ENCODE data around the gene TBC1D5.

TBC1D5 gene

DNA sequence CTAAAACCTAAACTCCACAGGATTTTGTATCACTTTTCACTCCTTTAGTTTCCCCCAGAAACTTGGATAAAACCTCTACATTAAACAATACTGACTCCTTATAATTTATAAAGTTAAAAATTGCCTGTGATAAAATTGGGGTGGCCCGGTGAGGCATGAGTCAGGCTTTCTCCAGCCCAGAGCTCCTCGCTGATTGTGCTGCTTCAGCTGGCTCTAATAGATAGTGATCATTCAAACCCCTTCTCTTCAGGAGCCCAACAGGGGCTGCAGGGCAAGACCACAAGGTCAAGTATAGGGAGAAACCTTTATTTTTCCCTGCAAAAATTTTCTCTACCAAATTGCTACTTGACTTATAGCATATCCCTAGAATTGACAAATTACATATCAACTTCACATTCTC, 549.4 kb downstream of the TBC1D5 start:
- no peak overlapping the region for H3K4me3 ChIP-seq (ENCODE audit: low read depth, low read length)
- TF ChIP-seq, protein P1, sequence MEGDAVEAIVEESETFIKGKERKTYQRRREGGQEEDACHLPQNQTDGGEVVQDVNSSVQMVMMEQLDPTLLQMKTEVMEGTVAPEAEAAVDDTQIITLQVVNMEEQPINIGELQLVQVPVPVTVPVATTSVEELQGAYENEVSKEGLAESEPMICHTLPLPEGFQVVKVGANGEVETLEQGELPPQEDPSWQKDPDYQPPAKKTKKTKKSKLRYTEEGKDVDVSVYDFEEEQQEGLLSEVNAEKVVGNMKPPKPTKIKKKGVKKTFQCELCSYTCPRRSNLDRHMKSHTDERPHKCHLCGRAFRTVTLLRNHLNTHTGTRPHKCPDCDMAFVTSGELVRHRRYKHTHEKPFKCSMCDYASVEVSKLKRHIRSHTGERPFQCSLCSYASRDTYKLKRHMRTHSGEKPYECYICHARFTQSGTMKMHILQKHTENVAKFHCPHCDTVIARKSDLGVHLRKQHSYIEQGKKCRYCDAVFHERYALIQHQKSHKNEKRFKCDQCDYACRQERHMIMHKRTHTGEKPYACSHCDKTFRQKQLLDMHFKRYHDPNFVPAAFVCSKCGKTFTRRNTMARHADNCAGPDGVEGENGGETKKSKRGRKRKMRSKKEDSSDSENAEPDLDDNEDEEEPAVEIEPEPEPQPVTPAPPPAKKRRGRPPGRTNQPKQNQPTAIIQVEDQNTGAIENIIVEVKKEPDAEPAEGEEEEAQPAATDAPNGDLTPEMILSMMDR (IDR thresholded peaks at IDR 0.05; ENCODE audit: borderline replicate concordance, insufficient read depth, low read depth, low read length): no peak

DNA sequence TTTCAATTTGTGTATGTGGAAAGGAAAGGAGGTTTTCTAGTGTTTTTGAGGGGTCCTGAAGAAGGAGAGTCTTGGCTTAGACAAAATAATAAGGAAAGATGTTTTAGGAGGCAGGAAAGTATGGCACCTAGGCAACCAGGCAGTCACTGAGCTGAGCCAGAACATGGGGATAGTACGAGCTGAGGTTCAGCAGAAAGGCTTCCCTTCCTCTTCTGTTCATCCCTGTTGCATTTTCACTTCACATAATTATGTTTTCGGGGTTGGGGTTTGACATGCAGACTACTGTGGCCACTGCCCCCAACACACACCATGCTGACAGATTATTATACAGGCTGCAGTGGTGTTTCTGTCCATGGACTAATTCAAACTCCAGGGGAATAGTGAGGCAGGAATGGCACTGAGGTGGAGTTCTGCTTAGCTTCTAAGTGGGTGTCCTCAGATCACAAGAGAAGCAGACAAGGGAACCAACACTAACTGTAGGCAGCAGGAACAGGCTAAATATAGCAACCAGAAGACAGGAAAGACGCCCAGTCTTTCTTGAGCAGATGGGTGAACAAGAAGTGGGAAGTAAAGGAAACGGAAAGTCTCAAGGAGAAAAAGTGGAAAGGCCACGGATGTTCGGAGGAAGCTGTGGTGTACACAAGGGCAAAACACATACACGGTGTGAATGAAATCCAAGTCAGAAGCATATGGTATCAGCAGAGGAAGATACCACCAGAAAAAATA, 551.9 kb downstream of the TBC1D5 start:
- no peak overlapping the region for H3K4me3 ChIP-seq (ENCODE audit: low read depth, low read length)
- TF ChIP-seq, protein P1 (IDR thresholded peaks at IDR 0.05; ENCODE audit: borderline replicate concordance, insufficient read depth, low read depth, low read length): no peak

DNA sequence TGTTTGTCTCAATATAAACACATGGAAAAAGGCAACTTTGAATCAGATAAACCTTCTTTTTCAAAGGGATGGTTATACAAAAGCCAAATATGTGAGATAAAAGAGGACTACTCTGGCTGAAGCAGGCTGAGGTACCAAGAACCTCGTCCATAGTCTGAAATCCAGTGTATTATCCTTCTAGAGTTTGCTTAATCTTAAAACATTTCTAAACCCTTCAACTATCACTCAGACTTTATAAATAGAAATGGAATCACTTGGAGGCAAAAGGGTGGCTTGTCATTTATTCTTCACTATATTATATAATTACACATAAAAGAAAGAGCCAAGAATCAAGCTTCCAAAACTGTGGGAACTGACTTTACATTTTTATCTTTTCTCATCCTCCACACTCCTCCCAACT, 554.1 kb downstream of the TBC1D5 start:
- no peak overlapping the region for H3K4me3 ChIP-seq (ENCODE audit: low read depth, low read length)
- TF ChIP-seq, protein P1 (IDR thresholded peaks at IDR 0.05; ENCODE audit: borderline replicate concordance, insufficient read depth, low read depth, low read length): no peak

DNA sequence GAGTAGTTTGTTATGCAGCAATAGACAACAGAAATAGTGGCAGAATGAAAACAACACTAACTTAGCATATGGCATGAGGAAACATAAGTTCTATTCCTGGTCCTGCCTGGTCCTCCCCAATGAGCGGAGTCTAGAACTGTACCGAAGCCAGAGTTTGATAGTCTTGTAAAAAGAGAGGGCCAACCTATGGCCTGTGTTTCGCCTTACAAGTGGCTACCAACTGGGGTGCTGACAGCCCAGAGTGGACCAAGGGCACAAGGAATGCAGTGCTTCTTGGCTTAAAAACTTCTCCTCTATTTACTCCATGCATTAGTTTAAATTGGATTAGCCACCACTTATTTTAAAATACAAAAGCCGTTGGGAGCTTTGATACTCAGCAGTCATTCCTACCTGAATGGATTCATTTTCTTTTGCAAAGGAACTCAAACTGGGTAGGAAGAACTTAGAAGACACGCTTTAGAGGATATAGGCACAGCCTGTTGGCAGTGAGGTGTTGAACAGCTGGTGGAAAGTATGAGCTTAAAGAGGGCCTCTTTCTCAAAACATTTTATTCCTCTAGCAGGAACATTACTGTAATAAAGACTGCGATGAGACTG, 554.7 kb downstream of the TBC1D5 start:
- H3K4me3 ChIP-seq (ENCODE audit: low read depth, low read length): no peak overlapping the region
- TF ChIP-seq, protein P1 (IDR thresholded peaks at IDR 0.05; ENCODE audit: borderline replicate concordance, insufficient read depth, low read depth, low read length): no peak

DNA sequence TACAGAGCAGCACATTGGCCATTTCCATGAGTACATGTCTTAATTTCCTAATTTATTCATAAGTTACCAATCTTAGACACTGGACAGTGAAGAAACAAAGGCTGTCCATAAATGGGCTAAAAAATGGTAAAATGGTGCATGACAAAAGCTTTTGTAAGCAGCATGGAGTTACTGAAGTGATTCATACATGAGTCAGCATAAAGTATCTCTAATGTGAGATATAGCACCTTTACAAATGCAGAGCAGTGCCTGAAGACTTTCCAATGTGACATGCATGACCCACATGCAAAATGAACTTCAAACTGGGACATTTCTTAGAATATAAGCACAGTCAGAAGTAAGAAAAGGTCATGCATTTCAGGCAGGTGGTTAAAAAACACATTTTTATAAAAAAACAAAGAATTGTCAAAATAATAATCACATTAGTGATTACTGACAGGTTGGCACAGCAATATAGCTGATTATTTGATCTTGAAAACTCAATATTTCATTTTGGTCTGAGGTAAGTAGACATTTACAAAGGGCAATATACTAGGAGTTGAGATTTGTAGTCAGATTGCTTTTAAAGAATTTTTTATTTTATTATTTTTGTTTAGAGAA, 558.4 kb downstream of the TBC1D5 start:
- TF ChIP-seq, protein P1 (IDR thresholded peaks at IDR 0.05; ENCODE audit: borderline replicate concordance, insufficient read depth, low read depth, low read length): no peak
- no peak overlapping the region for H3K4me3 ChIP-seq (ENCODE audit: low read depth, low read length)

DNA sequence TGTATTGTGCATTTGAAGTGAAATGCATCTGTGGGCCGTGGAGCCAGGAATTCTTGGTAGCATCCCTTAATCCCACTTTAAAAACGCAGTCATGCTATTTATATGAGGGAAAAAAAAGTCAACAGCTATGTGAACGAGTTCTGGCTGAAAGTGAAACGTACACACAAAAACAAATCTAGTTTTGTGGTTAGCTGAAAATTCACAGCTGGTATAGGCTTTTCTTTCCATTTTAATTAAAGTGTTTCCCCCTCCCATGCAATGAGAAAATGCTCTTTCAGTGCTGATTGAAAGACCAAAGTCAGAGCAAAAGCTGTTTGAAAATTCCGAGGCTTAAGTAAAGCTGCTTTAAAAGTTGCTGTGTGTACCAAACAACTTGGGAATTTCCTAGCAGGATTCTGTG, 560.3 kb downstream of the TBC1D5 start:
- TF ChIP-seq, protein P1 (IDR thresholded peaks at IDR 0.05; ENCODE audit: borderline replicate concordance, insufficient read depth, low read depth, low read length): no peak
- H3K4me3 ChIP-seq (ENCODE audit: low read depth, low read length): no peak overlapping the region

Data from GM12875 (cell line).